Measurements from ENCODE around the gene ATAT1. TPM values are rescaled to one million over a fixed set of nuclear protein-coding genes. Genes with fewer than 3 reads are reported as not detected.
A peak's percentile ranks its signal among the peaks of the same experiment; 100 is the strongest.

Gene ATAT1
- total and polyA plus RNA-seq, 2 of the 13 experiments (the other 11 are each of a cell fraction or from before 2014, with no cell fraction given): 9.2 to 23.6 TPM

DNA sequence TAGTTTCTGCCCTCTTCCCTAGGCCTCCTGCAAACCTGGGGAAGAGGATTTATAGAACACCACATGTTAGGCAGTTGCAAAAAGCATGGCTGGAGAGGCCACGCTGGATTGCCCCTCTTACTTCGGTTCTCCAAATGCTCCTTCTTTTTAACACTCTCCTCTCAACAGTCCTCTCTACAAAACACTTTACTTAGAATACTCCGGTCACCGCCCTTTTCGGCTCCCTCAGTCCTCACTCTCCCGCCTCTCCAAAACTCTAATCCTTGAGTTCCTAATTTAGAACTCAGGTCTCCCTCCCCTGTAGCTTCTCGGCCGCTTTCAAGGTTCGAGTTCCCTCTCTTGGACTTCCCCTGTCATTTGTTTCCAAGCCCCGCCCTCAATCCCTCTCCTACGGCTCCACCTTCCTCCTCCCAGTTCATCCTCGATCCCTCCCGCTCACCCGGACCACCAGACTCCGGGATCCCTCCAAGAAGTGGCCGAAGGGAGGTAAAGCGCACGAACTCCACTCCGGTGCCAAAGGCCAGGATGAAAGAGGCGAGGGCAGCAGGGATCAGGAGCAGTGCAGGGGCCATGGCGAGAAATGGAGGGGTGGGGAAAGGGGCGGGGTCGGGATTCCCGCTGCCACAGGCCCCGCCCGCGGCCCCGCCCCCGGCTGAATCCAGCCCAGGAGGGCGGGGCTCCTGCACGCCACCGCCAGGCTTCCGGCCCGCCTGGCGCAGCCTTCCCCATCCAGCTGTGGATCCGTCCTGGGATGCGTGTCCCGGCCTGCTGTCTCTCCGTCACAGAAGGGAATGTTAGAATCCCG is 63.9 kb downstream of the ATAT1 start, which contains the start of gene NRM (continued):
- TF ChIP-seq, protein P1, sequence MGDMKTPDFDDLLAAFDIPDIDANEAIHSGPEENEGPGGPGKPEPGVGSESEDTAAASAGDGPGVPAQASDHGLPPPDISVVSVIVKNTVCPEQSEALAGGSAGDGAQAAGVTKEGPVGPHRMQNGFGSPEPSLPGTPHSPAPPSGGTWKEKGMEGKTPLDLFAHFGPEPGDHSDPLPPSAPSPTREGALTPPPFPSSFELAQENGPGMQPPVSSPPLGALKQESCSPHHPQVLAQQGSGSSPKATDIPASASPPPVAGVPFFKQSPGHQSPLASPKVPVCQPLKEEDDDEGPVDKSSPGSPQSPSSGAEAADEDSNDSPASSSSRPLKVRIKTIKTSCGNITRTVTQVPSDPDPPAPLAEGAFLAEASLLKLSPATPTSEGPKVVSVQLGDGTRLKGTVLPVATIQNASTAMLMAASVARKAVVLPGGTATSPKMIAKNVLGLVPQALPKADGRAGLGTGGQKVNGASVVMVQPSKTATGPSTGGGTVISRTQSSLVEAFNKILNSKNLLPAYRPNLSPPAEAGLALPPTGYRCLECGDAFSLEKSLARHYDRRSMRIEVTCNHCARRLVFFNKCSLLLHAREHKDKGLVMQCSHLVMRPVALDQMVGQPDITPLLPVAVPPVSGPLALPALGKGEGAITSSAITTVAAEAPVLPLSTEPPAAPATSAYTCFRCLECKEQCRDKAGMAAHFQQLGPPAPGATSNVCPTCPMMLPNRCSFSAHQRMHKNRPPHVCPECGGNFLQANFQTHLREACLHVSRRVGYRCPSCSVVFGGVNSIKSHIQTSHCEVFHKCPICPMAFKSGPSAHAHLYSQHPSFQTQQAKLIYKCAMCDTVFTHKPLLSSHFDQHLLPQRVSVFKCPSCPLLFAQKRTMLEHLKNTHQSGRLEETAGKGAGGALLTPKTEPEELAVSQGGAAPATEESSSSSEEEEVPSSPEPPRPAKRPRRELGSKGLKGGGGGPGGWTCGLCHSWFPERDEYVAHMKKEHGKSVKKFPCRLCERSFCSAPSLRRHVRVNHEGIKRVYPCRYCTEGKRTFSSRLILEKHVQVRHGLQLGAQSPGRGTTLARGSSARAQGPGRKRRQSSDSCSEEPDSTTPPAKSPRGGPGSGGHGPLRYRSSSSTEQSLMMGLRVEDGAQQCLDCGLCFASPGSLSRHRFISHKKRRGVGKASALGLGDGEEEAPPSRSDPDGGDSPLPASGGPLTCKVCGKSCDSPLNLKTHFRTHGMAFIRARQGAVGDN (CRISPR knock-in tag; IDR thresholded peaks at IDR 0.05): peak; percentile 78
- TF ChIP-seq DNMT3B (CRISPR knock-in tag; conservative IDR thresholded peaks at IDR 0.05) (no peak), ZNF124 (CRISPR knock-in tag; IDR thresholded peaks at IDR 0.05) (no peak), TRIM24 (CRISPR knock-in tag; IDR thresholded peaks at IDR 0.05) (no peak), HIVEP1 (CRISPR knock-in tag; IDR thresholded peaks at IDR 0.05) (0 out of 2 replicates have a peak, but pooled peaks have one; percentile 61), PPARG (CRISPR knock-in tag; conservative IDR thresholded peaks at IDR 0.05) (no peak), NCOA5 (CRISPR knock-in tag; IDR thresholded peaks at IDR 0.05) (no peak), ZNF160 (CRISPR knock-in tag; IDR thresholded peaks at IDR 0.05) (no peak), ZNF780A (CRISPR knock-in tag; IDR thresholded peaks at IDR 0.05) (no peak), MAFF (IDR thresholded peaks at IDR 0.05; ENCODE audit: low read depth, low read length) (no peak), ETV5 (CRISPR knock-in tag; IDR thresholded peaks at IDR 0.05; ENCODE audit: borderline replicate concordance) (peak; percentile 94), ZBTB42 (CRISPR knock-in tag; IDR thresholded peaks at IDR 0.05) (peak; percentile 69; the same call in 1 of the 2 replicates), ZNF235 (CRISPR knock-in tag; IDR thresholded peaks at IDR 0.05; ENCODE audit: borderline replicate concordance) (no peak), ZBTB21 (CRISPR knock-in tag; IDR thresholded peaks at IDR 0.05) (no peak), ZNF12 (CRISPR knock-in tag; IDR thresholded peaks at IDR 0.05) (no peak), XRCC5 (optimal IDR thresholded peaks at IDR 0.05; ENCODE audit: low read length) (peak; percentile 59), HOXA3 (CRISPR knock-in tag; IDR thresholded peaks at IDR 0.05) (peak; percentile 66; the same call in 1 of the 2 replicates), HNRNPH1 (optimal IDR thresholded peaks at IDR 0.05; ENCODE audit: low read depth, low read length) (no peak), REL (CRISPR knock-in tag; conservative IDR thresholded peaks at IDR 0.05) (0 out of 2 replicates have a peak, but pooled peaks have one; percentile 49), SUZ12 (IDR thresholded peaks at IDR 0.05; ENCODE audit: low read depth, low read length) (no peak), ATM (IDR thresholded peaks at IDR 0.05; ENCODE audit: borderline replicate concordance) (no peak)
- TF ChIP-seq, protein P2, sequence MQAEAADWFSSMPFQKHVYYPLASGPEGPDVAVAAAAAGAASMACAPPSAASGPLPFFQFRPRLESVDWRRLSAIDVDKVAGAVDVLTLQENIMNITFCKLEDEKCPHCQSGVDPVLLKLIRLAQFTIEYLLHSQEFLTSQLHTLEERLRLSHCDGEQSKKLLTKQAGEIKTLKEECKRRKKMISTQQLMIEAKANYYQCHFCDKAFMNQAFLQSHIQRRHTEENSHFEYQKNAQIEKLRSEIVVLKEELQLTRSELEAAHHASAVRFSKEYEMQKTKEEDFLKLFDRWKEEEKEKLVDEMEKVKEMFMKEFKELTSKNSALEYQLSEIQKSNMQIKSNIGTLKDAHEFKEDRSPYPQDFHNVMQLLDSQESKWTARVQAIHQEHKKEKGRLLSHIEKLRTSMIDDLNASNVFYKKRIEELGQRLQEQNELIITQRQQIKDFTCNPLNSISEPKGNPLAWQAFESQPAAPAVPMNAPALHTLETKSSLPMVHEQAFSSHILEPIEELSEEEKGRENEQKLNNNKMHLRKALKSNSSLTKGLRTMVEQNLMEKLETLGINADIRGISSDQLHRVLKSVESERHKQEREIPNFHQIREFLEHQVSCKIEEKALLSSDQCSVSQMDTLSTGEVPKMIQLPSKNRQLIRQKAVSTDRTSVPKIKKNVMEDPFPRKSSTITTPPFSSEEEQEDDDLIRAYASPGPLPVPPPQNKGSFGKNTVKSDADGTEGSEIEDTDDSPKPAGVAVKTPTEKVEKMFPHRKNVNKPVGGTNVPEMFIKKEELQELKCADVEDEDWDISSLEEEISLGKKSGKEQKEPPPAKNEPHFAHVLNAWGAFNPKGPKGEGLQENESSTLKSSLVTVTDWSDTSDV (CRISPR knock-in tag; IDR thresholded peaks at IDR 0.05): no peak
- TF ChIP-seq, protein P3, sequence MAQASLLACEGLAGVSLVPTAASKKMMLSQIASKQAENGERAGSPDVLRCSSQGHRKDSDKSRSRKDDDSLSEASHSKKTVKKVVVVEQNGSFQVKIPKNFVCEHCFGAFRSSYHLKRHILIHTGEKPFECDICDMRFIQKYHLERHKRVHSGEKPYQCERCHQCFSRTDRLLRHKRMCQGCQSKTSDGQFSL (CRISPR knock-in tag; IDR thresholded peaks at IDR 0.05): no peak
- TF ChIP-seq, protein P4, sequence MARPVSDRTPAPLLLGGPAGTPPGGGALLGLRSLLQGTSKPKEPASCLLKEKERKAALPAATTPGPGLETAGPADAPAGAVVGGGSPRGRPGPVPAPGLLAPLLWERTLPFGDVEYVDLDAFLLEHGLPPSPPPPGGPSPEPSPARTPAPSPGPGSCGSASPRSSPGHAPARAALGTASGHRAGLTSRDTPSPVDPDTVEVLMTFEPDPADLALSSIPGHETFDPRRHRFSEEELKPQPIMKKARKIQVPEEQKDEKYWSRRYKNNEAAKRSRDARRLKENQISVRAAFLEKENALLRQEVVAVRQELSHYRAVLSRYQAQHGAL (CRISPR knock-in tag; IDR thresholded peaks at IDR 0.05; ENCODE audit: not compliant biosample characterization): no peak
